GM18519 (cell line): ENCODE measurements around the gene CPLX3.
A peak's percentile ranks its signal among the peaks of the same experiment; 100 is the strongest.
"Not testable (repeated sequence)": the region's sequence is repeated elsewhere in the genome, so short reads cannot be mapped to it uniquely, and the experiment has no call there.

Experiments used
- ATAC-seq: cut with Tn5 transposase; IDR thresholded peaks from one replicate; pipeline ENCODE4 v1.9.1; 2021; ENCODE audit warnings: mild to moderate bottlenecking, moderate library complexity; ENCODE audit not compliant: unreplicated experiment, low FRiP score

The CPLX3 gene, protein sequence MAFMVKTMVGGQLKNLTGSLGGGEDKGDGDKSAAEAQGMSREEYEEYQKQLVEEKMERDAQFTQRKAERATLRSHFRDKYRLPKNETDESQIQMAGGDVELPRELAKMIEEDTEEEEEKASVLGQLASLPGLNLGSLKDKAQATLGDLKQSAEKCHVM

DNA sequence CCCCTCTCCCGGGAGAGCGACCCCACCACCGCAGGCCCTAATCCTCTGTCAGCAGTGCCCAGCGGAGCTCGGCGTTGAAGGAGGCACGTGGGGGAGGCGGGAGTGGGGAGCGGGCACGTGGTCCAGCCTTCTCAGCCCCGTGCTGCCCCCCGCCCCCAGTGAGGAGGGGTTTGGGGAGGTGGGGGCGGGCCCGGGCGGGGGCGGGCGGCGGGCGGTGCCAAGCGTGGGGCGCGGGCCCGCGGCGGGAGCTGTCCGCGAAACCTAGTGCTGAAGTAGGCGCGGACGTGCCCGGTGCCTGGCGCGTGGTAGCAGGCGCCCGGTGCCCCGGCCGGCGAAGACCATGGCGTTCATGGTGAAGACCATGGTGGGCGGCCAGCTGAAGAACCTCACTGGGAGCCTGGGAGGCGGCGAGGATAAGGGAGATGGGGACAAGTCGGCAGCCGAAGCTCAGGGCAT, at the start of gene CPLX3:
CPLX3 (plus strand) TSS at position 264 of the 456 bp plus-strand sequence; CDS start at position 341, 77 bp downstream.
- ATAC-seq, result no peak

DNA sequence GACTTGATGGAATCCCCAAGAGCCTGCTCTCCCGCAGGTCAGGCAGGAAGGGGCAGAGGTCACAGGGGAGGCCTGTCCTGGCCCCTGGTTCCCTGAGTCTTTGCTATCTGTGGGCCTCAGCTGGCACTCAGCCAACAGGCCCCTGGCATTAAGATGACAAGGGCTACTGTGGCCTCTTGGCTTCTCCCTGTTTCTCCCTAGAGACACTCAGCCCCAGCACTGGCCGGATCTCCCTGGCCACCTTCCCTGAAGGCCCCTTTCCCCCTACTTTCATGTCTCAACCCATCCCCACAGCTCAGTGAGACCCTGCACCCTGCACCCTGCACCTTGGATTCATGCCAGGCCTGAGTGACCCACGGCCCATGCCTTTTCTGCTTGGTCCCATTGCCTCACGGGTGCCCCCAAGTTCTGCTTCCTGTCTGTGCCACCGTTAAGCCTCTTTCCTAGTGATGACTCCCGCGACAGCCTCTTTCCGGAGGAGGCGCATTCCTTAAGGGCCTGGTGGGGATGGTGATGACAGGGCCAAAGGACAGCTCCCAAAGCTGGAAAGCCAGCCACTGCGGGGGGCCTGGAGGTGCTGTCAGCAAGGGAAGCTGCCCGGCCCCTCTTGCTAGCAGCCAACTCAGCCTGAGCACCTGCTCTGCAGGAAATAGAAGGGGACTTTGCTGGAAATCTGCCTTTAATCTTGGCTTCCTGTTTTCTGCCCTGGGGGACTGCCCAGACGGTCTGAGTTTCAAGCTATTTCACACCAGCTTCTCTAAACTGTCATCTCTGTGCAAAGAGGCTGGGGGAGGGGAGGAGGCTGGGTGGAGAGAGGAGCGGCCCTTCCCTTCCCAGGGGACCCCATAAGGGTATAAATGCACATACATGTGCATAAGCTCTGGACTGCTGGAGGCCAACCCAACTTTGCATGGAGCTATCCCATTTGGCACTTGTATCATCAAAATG, 49.3 kb upstream of the CPLX3 start:
- no peak for ATAC-seq

DNA sequence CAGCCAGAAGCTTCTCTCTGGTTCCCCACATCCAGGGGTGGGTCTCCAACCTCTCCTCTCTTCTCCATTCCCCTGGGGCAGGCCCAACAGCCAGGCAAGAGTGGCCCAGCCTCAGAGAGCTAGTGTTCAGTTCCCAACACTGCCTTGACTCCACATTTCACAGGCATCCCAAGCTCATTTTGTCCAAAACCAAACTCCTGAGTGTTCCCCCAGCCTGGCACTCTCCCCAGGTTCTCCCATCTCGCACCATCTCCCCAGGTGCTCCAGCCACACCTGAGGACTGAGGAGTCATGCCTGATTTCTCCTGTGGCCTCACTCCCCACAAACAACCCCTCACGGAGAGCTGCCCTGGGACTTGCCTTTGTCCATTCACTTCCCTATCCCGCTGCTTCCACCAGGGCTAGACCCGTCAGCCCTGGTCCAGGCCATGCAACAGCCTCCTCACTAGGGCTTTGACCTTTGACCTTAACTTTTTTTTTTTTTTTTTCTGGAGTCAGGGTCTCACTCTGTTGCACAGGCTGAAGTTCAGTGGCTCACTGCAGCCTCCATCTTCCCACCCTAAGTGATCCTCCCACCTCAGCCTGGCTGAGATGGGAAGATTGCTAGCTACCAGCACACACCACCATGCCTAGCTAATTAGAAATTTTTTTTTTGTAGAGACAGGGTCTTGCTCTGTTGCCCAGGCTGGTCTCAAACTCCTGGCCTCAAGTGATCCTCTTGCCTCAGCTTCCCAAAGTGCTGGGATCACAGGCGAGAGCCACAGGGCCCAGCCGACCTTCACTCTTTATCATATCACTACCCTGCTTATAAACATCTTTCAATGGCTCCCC, 48.4 kb upstream of the CPLX3 start:
- ATAC-seq, result no peak

DNA sequence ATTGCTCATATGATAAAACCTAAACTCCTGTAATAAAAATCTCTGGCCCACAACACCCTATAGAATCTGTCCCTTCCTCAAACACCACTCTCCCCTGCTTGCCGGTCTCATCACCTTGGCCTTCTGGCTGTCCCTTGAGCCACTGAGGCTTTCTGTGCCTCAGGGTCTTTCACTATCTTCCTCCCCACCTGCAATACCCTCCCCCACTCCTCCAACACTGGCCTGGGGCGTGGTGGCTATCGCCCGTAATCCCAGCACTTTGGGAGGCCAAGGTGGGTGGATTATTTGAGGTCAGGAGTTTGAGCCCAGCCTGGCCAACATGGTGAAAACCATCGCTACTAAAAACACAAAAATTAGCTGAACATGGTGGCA, 47.8 kb upstream of the CPLX3 start:
- ATAC-seq, result no peak

DNA sequence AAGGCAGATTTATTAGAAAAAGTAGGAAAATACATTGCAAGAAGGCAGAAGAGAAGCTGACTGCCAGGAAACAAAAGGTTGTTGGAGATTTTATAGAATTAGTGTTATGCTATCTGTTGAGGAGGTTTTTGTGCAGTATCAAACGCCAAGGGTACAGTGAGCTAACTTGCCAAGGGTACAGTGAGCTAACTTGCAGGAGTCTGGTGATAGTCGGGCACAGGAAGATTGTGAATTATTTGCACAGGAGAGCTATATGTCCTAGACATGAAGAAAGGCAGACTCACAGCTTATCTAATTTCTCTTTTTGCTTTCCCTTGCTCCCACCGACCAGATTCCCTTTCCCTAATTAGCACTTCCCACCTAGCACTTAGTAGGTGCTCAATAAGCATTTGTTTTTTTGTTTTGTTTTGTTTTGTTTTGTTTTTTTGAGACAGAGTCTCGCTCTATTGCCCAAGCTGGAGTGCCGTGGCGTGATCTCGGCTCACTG, 47.2 kb upstream of the CPLX3 start:
- no peak for ATAC-seq

DNA sequence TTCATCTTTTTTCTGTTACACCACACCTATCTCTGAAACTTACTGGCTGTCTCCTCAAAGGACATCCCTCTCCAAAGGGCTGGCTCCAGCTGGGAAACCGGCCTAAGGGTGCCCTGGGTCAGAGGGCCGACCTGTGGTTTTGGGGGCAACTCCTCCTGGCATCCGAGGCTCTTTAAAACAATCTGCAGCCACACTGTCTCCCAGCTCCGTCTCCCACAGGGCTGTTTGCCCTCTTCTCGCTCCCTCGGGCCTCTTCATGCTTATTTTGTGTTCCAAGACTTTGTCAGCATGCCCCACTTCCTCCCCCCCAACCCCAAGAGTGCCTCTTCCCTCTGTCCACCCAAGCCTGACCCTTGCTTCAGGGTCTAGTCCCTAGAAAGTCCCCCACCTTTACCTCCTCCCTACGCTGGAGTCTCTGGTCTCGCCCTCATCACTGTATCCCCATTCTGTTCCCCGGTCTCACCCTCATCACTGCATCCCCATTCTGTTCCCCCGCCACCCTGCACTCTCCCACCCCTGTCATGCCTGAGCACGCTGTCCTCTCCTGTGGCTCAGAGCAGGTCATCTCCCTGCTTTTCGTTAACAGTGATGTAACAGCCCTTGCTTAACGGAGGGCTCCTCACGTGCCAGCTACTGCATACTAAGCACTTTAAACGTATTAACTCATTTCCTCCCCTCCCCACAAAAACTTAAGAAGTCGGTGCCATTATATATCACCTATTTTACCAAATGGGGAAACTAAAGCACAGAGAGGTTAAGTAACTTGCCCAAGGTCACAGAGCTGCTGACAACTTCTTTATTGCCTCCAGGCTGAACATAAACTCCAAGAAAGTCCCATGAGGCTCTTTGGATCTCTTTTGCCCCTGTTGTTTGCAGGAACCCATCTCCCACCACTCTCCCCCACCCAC, 45.6 kb upstream of the CPLX3 start:
- ATAC-seq, result no peak

DNA sequence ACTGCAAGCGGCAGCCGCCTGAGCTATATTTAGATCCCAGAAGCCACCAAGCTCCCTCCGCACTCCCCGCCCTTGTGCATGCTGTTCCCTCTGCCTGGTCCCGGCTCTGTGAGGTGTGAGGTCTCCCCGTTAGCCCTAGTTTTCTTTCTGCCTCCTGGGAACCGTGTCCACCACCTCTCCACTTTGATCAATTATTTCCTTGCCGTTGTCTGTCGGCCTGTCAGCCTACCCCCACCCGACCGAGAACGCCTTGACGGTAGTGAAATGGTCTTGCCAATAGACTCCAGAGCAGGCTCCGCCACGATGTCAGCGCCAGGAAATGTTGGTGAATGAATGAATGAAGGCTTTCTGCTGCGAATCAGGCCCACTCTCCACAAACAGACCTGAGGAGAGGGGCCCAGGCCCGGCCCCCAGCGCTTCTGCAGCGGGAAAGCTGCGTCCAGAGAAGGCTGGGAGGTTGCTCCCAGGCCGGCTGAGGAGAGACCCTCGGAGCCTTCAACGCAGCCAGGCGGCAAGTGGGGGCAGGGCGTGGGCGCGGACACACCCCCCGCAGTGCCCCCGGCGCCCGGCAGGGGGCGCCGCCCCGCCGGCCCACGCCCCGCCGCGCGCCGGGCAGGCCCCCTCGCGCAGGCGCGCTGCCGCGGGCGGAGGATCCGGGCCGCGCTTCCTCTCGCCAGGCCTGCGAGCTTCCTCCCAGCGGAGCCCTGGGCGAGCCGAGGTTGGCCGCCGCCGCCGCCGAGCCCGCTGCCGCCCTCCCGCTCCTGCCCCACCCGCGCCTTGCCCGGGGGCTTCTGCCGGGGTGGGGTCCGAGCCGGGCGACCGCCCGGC, 44.8 kb upstream of the CPLX3 start, which contains the start of gene CSK:
CSK (plus strand) TSS at position 650 of the 828 bp plus-strand sequence. CDS start 16,218 bp downstream, outside the sequence.
- peak; percentile 33 for ATAC-seq

DNA sequence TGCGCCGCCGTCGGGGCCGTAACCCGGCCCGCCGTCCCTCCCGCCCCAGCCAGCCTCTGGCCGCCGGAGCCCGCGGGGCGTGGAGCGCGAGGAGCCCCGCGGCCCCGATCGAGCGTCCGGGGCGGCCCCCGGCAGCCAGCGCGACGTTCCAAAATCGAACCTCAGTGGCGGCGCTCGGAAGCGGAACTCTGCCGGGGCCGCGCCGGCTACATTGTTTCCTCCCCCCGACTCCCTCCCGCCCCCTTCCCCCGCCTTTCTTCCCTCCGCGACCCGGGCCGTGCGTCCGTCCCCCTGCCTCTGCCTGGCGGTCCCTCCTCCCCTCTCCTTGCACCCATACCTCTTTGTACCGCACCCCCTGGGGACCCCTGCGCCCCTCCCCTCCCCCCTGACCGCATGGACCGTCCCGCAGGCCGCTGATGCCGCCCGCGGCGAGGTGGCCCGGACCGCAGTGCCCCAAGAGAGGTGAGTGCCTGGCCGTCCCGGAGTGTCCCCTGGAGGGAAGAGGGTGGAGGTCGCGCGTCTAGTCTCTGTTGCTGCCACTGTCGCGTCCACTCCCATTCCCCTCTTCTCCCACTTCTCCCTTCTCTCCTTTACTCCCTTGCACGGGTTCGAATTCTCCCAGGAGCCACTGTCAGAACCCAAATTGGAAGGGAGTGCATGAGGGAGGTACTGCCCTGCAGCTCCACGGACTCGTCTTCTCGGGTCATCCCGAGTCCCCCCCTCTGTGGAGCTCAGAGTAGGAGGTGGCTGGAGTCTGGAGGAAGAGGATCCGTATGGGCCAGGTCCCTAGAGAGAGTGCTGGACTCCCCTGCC, 44.0 kb upstream of the CPLX3 start:
- ATAC-seq, result no peak

DNA sequence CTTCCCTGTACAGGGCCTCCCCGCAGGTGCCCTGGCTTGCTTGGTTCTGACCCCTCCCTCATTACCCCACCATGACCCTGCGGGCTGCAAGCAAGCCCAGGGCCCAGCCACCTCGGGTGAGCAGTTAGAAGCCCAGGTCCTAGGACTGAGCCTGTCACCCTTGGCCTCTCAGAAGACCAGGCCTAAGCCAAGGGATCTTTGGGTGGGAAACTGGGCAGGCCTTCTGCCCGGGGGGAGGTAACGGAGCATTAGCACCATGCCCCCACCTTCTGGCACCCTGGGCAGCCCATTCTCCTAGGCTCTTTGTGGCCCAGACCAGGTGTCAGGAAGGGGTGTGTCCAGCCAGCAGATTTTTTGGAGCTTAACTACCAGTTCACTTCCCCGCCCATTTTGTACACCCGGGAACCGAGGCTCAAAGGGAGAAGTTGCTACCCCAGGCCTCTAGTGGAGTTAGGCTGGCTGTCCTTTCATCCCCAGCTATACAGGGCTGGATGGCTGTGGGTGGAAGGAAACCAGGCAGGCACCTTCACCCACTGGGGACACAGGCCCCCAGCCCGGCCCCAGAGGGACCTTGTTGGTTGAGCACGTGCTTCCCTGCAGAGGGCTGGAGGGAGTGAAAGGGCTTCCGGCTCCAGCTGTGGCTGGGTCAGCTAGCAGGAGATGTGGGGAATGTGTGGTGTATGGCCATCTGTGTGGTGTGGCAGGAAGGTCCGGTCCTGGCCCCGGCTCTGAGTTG, 43.2 kb upstream of the CPLX3 start:
- ATAC-seq, result no peak

DNA sequence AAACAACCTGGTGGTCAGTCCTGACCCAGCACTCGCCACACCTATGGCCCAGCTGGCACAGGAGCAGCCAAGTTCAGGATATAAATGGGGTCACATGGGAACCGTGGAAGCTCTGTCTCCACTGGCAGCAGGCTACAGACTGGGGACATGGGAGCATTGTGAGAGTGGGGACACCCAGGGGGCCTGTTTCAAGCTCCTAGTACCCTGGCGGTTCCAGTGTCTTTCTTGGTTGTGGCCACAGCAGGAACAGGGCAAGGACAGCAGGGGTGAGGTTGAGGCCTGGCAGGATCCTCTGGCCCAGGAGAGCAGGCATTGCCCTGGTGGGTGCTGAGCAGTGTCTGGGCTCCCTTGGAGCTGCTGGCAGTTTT, 42.6 kb upstream of the CPLX3 start:
- no peak for ATAC-seq

DNA sequence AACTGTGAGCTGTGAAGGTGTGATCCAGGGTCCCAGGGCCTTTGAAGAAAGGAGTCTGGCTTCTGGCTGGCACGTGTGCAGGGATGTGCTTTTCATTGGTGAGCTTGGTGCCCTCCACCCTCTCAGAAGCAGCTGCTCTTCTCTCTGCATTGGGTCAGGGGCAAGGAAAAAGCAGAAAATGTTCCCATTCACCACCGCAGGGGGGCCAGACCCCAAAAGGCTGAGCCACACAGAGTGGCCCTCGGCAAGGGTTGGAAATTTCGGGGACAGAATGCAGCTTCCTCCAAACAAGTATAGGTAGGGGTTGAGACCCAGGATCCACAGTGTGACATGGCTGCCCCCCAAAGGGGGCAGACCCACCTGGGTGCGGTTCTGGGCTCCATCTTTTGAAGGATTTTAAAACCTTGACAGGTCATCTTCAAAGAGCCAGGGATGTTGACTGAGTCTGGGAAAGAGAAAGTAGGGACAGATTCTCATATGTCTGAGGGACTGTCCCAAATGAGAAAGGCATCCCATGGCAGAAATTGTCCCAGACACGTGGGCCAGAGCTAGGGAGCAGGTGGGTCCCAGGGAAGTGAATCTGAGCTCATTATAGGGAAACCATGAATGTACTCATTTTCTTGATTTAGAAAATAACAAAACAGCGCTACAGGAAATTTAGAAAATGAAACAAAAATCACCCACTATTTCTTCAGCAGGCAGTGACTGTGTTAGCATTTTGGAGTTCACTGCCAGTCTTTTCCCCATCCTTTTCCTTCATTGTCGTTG, 41.8 kb upstream of the CPLX3 start:
- no peak for ATAC-seq

DNA sequence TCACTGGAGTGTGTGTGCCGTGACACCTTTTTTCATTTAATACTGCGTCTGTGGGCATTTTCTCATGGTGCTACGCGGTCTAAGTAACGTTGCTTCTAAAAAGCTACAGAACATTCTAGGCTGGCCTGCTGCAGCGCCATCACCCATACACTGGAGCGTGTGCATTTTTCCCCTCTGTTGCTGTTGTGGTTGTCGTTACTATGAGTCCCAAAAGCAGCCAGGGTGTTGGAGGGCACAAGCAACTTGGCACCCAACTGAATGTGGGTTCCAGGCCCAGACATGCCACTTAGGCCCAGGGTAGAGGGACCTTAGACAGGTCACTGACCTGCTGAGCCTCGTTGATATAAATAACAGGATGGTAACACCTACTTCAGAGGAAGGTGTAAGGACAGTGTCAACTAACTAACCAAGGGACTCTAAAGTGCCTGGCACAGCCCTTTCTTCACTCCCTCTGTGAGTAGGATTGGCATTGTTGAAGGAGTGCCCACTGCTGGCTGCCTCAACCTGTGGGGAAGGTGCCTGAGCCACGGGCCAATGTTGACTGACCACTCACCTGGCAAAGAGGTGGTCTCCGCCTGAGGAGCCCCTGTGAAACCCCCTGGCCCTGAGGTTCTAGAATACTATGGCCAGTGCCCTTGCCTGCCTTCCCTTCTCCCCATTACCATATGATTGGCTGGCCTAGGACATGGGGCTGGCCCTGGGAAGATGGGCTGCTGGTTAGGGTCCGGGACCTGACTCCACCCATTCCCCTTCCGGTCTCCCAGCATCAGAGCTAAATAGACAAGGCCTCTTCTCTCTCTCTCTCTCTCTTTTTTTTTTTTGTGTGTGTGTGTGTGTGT, 41.0 kb upstream of the CPLX3 start:
- ATAC-seq, result no peak

DNA sequence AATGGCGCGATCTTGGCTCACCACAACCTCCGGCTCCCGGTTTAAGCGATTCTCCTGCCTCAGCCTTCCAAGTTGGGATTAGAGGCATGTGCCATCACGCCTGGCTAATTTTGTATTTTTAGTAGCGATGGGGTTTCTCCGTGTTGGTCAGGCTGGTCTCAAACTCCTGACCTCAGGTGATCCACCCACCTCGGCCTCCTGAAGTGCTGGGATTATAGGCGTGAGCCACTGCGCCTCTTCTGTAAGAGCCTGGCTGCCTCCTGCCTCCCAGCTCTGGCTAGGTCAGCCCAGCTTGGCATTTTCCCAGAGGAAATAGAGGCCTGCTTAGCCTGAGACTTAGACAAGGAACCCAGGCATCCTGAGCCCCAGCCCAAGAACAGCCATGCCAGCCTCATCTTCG, 40.3 kb upstream of the CPLX3 start:
- ATAC-seq, result not testable (repeated sequence)

DNA sequence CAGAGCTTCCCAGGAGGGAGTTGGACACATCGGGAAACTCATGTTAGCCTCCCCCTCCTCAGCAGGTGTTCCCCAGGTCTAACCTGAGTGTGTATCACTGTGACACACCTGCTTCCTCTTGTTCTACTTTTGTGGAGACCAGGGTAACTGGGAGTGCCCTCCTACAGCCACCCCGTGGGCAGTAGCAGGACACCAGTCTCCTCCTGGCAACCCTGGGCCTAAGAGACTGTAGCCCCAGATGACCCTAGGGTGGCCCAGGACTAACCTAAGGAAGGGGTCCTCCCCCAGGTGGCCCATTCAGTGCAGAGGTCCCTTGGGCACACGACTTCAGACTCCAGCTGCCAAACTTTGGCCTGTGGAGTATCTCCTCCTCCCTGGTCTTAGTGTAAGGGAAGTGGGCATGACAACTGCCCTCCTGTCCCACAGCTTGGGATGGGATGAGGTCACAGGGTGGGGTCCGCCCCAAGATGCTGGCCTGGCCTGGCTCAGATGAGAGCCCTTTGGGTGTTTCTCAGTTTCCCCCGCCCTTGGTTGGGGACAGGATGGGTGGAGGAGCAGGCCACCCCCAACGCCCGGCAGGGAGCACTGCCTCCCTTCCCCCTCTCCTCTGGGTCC, 39.8 kb upstream of the CPLX3 start:
- no peak for ATAC-seq

DNA sequence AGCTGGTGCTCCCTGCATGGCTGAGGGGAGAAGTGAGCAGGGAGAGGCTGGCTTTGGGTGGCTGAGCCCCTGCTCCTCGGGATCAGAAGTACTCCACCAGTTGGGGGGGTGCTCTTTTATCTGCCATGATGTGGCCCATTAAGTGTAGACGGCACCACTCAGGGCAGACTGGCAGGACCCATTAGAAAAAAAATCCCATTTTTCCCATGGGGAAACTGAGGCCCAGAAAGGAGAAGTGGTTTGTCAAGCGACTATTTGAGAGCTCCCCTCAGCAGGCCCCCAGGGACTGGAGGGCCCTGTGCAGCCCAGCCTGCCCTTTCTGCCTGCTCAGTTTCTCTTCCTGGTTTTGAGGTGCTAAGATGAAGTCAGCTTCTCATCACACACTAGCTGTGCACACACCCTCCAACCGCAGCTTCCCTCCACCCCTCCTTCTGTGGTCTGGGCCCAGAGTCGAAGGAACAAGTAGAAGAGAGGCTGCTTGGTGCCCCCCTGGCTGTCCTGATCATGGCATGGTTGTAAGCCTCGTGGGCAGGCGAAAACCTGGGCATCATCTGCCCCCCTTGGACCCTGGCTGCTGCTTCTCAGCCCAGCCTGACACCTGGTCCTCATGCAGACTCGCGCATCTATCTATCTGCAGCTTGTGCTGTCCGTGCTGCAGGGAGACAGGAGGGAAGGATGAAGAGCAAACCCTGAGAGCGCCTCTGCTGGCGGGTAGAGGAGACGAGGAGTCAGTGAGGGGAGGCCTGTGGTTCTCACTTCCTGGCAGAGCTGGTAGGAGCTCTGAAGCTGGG, 39.0 kb upstream of the CPLX3 start:
- peak; percentile 37 for ATAC-seq
